ENCODE results near the gene PPFIBP2.

DNA sequence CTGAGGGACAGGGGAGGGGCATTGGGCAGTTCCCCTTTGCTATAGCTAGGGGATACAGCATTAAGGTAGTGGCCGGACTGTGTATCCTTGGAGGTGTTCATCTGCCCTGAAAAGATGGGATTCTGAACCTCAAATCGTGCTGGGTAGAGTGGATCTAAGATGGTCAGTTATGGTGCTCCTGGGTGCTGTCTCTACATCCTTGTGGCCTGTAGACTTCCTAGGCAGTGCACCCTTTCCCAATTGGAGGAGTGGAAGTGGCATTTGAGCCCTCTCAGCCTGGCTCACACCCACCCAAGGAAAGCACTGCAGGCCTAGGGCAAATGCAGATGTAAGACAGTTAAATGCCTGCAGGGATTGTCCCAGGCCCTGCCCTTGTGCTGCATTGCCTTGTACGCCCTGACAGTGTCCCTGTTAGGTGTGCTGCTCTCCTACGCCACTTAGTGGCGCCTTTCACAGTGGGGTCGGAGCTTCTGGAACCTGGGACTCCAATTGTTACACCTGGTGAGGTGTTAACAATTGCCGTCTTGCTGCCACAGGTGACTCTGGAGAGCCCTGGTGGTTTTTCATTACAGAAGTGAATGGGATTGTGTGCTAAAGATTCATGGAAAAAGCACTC lies 35.0 kb downstream of the PPFIBP2 start:
- TF ChIP-seq, protein P1, sequence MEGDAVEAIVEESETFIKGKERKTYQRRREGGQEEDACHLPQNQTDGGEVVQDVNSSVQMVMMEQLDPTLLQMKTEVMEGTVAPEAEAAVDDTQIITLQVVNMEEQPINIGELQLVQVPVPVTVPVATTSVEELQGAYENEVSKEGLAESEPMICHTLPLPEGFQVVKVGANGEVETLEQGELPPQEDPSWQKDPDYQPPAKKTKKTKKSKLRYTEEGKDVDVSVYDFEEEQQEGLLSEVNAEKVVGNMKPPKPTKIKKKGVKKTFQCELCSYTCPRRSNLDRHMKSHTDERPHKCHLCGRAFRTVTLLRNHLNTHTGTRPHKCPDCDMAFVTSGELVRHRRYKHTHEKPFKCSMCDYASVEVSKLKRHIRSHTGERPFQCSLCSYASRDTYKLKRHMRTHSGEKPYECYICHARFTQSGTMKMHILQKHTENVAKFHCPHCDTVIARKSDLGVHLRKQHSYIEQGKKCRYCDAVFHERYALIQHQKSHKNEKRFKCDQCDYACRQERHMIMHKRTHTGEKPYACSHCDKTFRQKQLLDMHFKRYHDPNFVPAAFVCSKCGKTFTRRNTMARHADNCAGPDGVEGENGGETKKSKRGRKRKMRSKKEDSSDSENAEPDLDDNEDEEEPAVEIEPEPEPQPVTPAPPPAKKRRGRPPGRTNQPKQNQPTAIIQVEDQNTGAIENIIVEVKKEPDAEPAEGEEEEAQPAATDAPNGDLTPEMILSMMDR (IDR thresholded peaks at IDR 0.05; ENCODE audit: low read length), result peak; percentile 69
- no peak for TF ChIP-seq EZH2phosphoT487 (IDR thresholded peaks at IDR 0.05; ENCODE audit: low read length)
